Fibroblast of villous mesenchyme (primary cell): Measurements from ENCODE around the gene ZNF322. TPM values are rescaled to one million over a fixed set of nuclear protein-coding genes. Genes with fewer than 3 reads are reported as not detected.

Experiments used
- DNase-seq: peaks from one replicate; pipeline ENCODE4 v3.0.0-alpha.2; 2010; ENCODE audit warnings: low read depth
- H3K4me3 ChIP-seq: 2 replicates; pipeline ENCODE4 v1.5.1; 2011; ENCODE audit warnings: low read depth, mild to moderate bottlenecking, low read length
- CTCF ChIP-seq: IDR thresholded peaks from 2 replicates; pipeline ENCODE4 v1.5.1; 2012; ENCODE audit warnings: low read depth, mild to moderate bottlenecking, low read length; ENCODE audit not compliant: insufficient read depth
- total RNA-seq: library from RNA; depleted of rRNA; stranded (reverse); fragments of >200 nt; gene quantifications from 2 replicates; pipeline ENCODE4 v1.2.3, GENCODE V29; 2012

The ZNF322 gene
- total RNA-seq, 1 donor, result 17.7 TPM

DNA sequence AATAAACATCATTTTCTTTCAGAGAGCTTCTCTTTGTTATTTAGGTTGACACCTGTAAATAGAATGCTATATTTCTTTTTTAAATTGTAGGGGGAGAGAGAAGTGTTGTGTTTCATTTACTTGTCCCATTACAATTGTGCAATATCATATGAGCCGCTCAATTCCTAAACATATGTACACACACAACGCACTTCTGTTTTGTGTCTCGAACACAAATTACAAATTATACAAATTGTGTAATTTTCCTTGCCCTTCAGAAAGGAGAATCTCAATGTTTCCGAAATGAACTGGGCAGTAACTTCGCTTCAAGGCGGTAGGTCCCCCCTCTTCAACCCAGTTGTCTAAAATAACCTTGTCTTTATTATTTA, 65.4 kb downstream of the ZNF322 start:
- DNase-seq, result no peak
- no peak overlapping the region for H3K4me3 ChIP-seq
- no peak for TF ChIP-seq CTCF

DNA sequence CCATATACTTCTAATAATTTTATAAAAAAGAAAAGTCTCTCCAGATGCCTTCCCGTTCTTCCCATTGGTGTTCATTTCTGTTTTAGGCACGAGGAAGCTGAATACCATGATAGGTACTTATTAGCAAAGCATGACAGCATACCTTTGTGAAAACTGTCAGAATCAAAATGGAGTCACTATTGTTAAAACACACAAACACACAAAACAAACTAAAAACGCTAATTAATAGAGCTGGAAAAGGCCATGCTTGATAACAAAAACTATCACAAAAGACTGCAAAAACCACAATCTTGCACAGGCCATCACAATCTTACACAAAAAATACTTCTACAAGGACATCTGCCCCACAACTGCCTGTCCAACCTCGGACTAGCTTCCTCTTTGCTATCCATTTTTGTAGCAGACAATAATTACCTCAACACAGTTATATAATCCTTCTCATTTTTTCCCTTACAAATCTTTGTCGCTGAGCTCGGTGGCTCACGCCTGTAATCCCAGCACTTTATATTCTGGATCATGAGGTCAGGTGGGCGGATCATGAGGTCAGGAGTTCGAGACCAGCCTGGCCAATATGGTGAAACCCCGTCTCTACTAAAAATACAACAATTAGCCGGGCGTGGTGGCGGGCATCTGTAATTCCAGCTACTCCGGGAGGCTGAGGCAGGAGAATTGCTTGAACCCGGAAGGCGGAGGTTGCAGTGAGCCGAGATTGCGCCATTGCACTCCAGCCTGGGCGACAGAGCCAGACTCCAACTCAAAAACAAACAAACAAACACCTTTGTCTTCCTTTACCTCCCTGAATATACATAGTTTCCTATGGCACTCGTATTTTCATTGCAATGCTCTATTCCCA, 66.0 kb downstream of the ZNF322 start:
- no peak for TF ChIP-seq CTCF
- no peak overlapping the region for H3K4me3 ChIP-seq
- no peak for DNase-seq

DNA sequence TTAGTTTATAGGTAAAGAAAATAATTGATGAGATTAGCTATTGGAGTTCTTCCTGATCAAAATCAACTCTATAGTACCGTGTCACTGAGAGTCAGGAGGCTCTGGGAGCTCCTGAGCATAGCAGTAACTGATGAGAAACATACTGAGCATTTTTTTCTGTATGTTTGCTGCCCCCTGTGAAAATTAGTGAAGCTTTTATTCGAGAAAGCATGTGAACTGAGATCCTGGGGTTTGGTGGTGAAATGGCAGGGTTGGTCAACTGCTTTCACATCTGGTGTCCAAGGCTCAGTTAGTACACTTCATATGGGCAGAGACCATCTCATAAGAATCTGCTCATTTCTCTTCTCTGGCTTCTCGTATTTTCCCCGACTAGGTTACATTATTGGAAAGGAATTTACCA, 66.9 kb downstream of the ZNF322 start:
- TF ChIP-seq CTCF, result no peak
- H3K4me3 ChIP-seq, result no peak overlapping the region
- DNase-seq, result peak; percentile 32

GRCh38 chr6:26588965-26589364, 70.6 kb downstream of the ZNF322 start:
- H3K4me3 ChIP-seq, result no peak overlapping the region
- DNase-seq, result no peak
- no peak for TF ChIP-seq CTCF

Other genes with a start within 250 kb of the ZNF322 start
- 14.8 and 30.7 TPM in 2 replicates for gene BTN3A3, start 219.2 kb downstream of the ZNF322 start, total RNA-seq
- 16.8 and 21.6 TPM in 2 replicates for gene BTN2A1, start 201.8 kb downstream of the ZNF322 start, total RNA-seq
- gene BTN1A1, start 159.4 kb downstream of the ZNF322 start, total RNA-seq, result not detected in 2 replicates
- 74.1 and 85.1 TPM in 2 replicates for gene HMGN4, start 121.4 kb downstream of the ZNF322 start, total RNA-seq
- gene ABT1, start 62.8 kb downstream of the ZNF322 start, total RNA-seq, result 14.5 and 16.4 TPM in 2 replicates